ENCODE data around the gene NXN. TPM values are rescaled to one million over a fixed set of nuclear protein-coding genes. Genes with fewer than 3 reads are reported as not detected.
"Not testable (repeated sequence)": the region's sequence is repeated elsewhere in the genome, so short reads cannot be mapped to it uniquely, and the experiment has no call there.

The NXN gene
- total RNA-seq, 3 donors from 2014 or later = 0.18 to 0.49 (median 0.18) TPM

GRCh38 chr17:1001640-1002411, 22.2 kb upstream of the NXN start:
- Mint-ChIP-seq H3K4me1 (ENCODE audit: low read depth) (peaks cover 23% of the 10 kb centered on the region), H3K9me3 (no peaks in the 10 kb centered on the region), H3K4me3 (no peak overlapping the region), H3K36me3 (ENCODE audit: insufficient read depth) (peaks cover 31% of the 10 kb centered on the region), H3K27me3 (ENCODE audit: low read depth) (no peaks in the 10 kb centered on the region)
- ATAC-seq = no peak
- DNase-seq = no peak

- DNase-seq (no peak), ATAC-seq (no peak)
- H3K36me3 Mint-ChIP-seq (ENCODE audit: insufficient read depth) = peaks cover 31% of the 10 kb centered on the region
- no peaks in the 10 kb centered on the region for H3K27me3 Mint-ChIP-seq (ENCODE audit: low read depth)
- H3K4me3 Mint-ChIP-seq = no peak overlapping the region
- no peaks in the 10 kb centered on the region for H3K9me3 Mint-ChIP-seq
- peaks cover 23% of the 10 kb centered on the region for H3K4me1 Mint-ChIP-seq (ENCODE audit: low read depth)
These were observed 21.3 kb upstream of the NXN start for GRCh38 chr17:1000597-1001461.

- H3K27me3 Mint-ChIP-seq (ENCODE audit: low read depth) = no peaks in the 10 kb centered on the region
- DNase-seq (no peak), ATAC-seq (no peak)
- peak overlapping the region; percentile 94 for H3K4me3 Mint-ChIP-seq
- H3K36me3 Mint-ChIP-seq (ENCODE audit: insufficient read depth) = peaks cover 25% of the 10 kb centered on the region
- no peaks in the 10 kb centered on the region for H3K9me3 Mint-ChIP-seq
- H3K4me1 Mint-ChIP-seq (ENCODE audit: low read depth) = peaks cover 22% of the 10 kb centered on the region
These were observed 18.5 kb upstream of the NXN start for GRCh38 chr17:998111-998510.

GRCh38 chr17:996554-997344, 17.2 kb upstream of the NXN start, which contains the start of gene TIMM22:
TSS of gene TIMM22 (plus strand) at chr17:997129. CDS start at chr17:997143, 14 bp downstream.
- ATAC-seq (peak; percentile 97 to 98), DNase-seq (peak; percentile 85)
- peak within 1 kb of the TSS; percentile 94 for H3K4me3 Mint-ChIP-seq
- H3K27me3 Mint-ChIP-seq (ENCODE audit: low read depth) = no peaks in the 10 kb centered on the region
- H3K9me3 Mint-ChIP-seq = no peaks in the 10 kb centered on the region
- peaks cover 17% of the 10 kb centered on the region for H3K36me3 Mint-ChIP-seq (ENCODE audit: insufficient read depth)
- peaks cover 22% of the 10 kb centered on the region for H3K4me1 Mint-ChIP-seq (ENCODE audit: low read depth)

- not testable (repeated sequence) for H3K27me3 Mint-ChIP-seq (ENCODE audit: low read depth)
These were observed 15.7 kb upstream of the NXN start for GRCh38 chr17:995324-995723.

GRCh38 chr17:992933-993332, 13.4 kb upstream of the NXN start:
- H3K4me3 Mint-ChIP-seq = no peak overlapping the region
- ATAC-seq = no peak
- H3K27me3 Mint-ChIP-seq (ENCODE audit: low read depth) = no peaks in the 10 kb centered on the region
- peaks cover 6% of the 10 kb centered on the region for H3K4me1 Mint-ChIP-seq (ENCODE audit: low read depth)
- no peak for DNase-seq
- H3K36me3 Mint-ChIP-seq (ENCODE audit: insufficient read depth) = no peaks in the 10 kb centered on the region
- no peaks in the 10 kb centered on the region for H3K9me3 Mint-ChIP-seq

More at GRCh38 chr17:995324-995723, 15.7 kb upstream of the NXN start:
- peaks cover 22% of the 10 kb centered on the region for H3K4me1 Mint-ChIP-seq (ENCODE audit: low read depth)
- ATAC-seq; DNase-seq; H3K9me3 Mint-ChIP-seq; H3K4me3 Mint-ChIP-seq; H3K36me3 Mint-ChIP-seq (ENCODE audit: insufficient read depth): not testable (repeated sequence)

GRCh38 chr17:988561-988960, 9.0 kb upstream of the NXN start:
- ATAC-seq (no peak), DNase-seq (no peak)
- no peaks in the 10 kb centered on the region for H3K27me3 Mint-ChIP-seq (ENCODE audit: low read depth)
- H3K4me3 Mint-ChIP-seq = no peak overlapping the region
- H3K9me3 Mint-ChIP-seq = no peaks in the 10 kb centered on the region
- H3K4me1 Mint-ChIP-seq (ENCODE audit: low read depth) = no peaks in the 10 kb centered on the region
- no peaks in the 10 kb centered on the region for H3K36me3 Mint-ChIP-seq (ENCODE audit: insufficient read depth)

- ATAC-seq = no peak
- H3K4me3 Mint-ChIP-seq = no peak overlapping the region
- no peaks in the 10 kb centered on the region for H3K36me3 Mint-ChIP-seq (ENCODE audit: insufficient read depth)
- DNase-seq = no peak
- no peaks in the 10 kb centered on the region for H3K9me3 Mint-ChIP-seq
- no peaks in the 10 kb centered on the region for H3K27me3 Mint-ChIP-seq (ENCODE audit: low read depth)
- H3K4me1 Mint-ChIP-seq (ENCODE audit: low read depth) = no peaks in the 10 kb centered on the region
These were observed 8.4 kb upstream of the NXN start for GRCh38 chr17:987931-988330.

GRCh38 chr17:986322-986929, 6.8 kb upstream of the NXN start:
- ATAC-seq = no peak
- H3K4me1 Mint-ChIP-seq (ENCODE audit: low read depth) = no peaks in the 10 kb centered on the region
- H3K27me3 Mint-ChIP-seq (ENCODE audit: low read depth) = no peaks in the 10 kb centered on the region
- no peak for DNase-seq
- no peak overlapping the region for H3K4me3 Mint-ChIP-seq
- no peaks in the 10 kb centered on the region for H3K36me3 Mint-ChIP-seq (ENCODE audit: insufficient read depth)
- H3K9me3 Mint-ChIP-seq = no peaks in the 10 kb centered on the region

- DNase-seq = no peak
- no peak for ATAC-seq
- H3K27me3 Mint-ChIP-seq (ENCODE audit: low read depth) = no peaks in the 10 kb centered on the region
- H3K4me1 Mint-ChIP-seq (ENCODE audit: low read depth) = peaks cover 12% of the 10 kb centered on the region
- no peaks in the 10 kb centered on the region for H3K36me3 Mint-ChIP-seq (ENCODE audit: insufficient read depth)
- no peaks in the 10 kb centered on the region for H3K9me3 Mint-ChIP-seq
- no peak overlapping the region for H3K4me3 Mint-ChIP-seq
These were observed 4.3 kb upstream of the NXN start for GRCh38 chr17:983921-984320.

- no peaks in the 10 kb centered on the region for H3K36me3 Mint-ChIP-seq (ENCODE audit: insufficient read depth)
- no peak for ATAC-seq
- peaks cover 17% of the 10 kb centered on the region for H3K4me1 Mint-ChIP-seq (ENCODE audit: low read depth)
- peak overlapping the region; percentile 77 for H3K4me3 Mint-ChIP-seq
- no peak for DNase-seq
- H3K27me3 Mint-ChIP-seq (ENCODE audit: low read depth) = peaks cover 21% of the 10 kb centered on the region
- H3K9me3 Mint-ChIP-seq = no peaks in the 10 kb centered on the region
These were observed 1.7 kb upstream of the NXN start for GRCh38 chr17:981292-981658.

- Mint-ChIP-seq H3K4me3 (peak overlapping the region; percentile 77), H3K4me1 (ENCODE audit: low read depth) (peaks cover 17% of the 10 kb centered on the region), H3K36me3 (ENCODE audit: insufficient read depth) (no peaks in the 10 kb centered on the region), H3K27me3 (ENCODE audit: low read depth) (peaks cover 27% of the 10 kb centered on the region), H3K9me3 (no peaks in the 10 kb centered on the region)
- DNase-seq = peak; percentile 70
- ATAC-seq = peak; percentile 72 to 80
These were observed 1.1 kb upstream of the NXN start for GRCh38 chr17:980406-981291.

GRCh38 chr17:979212-979538, 401 bp downstream of the NXN start:
- Mint-ChIP-seq H3K4me1 (ENCODE audit: low read depth) (peaks cover 17% of the 10 kb centered on the region), H3K36me3 (ENCODE audit: insufficient read depth) (no peaks in the 10 kb centered on the region), H3K4me3 (no peak overlapping the region), H3K27me3 (ENCODE audit: low read depth) (peaks cover 38% of the 10 kb centered on the region), H3K9me3 (no peaks in the 10 kb centered on the region)
- ATAC-seq = peak in 1 of 2 donors; percentile 9
- DNase-seq = no peak

Data from activated T-cell treated with anti-CD3 and anti-CD28 coated beads, Interleukin-2, amount 50 U/mL, for 4 hours (primary cell).